UCSD-AML1 (cell line): ENCODE data around the gene USP30.
"Not testable (repeated sequence)": the region's sequence is repeated elsewhere in the genome, so short reads cannot be mapped to it uniquely, and the experiment has no call there.

Experiments
- DNase-seq: peaks from one replicate; lab custom pipeline; 2025; ENCODE audit not compliant: unreplicated experiment; lab: John Stamatoyannopoulos, UW

Gene USP30, protein sequence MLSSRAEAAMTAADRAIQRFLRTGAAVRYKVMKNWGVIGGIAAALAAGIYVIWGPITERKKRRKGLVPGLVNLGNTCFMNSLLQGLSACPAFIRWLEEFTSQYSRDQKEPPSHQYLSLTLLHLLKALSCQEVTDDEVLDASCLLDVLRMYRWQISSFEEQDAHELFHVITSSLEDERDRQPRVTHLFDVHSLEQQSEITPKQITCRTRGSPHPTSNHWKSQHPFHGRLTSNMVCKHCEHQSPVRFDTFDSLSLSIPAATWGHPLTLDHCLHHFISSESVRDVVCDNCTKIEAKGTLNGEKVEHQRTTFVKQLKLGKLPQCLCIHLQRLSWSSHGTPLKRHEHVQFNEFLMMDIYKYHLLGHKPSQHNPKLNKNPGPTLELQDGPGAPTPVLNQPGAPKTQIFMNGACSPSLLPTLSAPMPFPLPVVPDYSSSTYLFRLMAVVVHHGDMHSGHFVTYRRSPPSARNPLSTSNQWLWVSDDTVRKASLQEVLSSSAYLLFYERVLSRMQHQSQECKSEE

DNA sequence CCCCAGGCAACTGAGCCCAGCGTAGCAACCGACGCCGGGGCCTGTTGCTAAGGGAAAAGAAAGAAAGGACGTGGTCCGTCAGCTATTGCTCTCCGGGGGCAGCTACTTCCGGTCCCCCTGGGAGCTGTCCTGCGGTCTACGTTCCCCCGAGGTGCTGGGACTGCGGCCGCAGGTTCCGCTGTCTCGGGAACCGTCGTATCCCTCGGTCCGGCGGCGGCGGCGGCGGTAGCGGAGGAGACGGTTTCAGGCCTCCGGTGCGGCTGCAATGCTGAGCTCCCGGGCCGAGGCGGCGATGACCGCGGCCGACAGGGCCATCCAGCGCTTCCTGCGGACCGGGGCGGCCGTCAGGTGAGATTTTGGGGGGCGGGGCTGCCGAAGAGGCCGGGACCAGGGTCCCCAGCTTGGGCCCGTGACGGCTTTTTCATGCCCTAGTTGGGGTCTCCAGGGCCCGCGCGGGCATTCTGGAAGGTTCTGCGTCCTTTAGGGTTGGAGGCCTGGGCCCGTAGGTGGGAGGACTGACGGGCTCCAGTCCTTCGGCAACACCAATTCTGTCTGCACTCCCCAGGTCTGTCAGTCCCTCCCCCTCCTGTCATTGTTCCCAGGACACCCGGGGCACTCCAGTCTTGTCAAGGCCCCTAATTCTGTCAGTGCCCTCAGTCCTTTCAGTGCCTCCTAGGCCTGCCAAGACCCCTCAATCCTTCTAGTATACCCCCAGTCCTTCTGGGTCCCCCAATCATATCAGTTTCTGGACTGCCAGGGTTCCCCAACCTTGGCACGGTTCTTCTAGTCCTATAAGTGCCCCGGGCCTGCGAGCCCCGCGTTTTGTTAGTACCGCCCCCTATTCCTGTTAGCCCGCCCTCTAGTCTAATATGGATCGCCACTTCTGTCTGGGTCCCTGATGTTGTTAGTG, at the start of gene USP30:
Gene USP30 (plus strand): TSS at position 163 of the 910 bp plus-strand sequence. CDS start 103 bp downstream, at position 266.
- peak; percentile 82 for DNase-seq

DNA sequence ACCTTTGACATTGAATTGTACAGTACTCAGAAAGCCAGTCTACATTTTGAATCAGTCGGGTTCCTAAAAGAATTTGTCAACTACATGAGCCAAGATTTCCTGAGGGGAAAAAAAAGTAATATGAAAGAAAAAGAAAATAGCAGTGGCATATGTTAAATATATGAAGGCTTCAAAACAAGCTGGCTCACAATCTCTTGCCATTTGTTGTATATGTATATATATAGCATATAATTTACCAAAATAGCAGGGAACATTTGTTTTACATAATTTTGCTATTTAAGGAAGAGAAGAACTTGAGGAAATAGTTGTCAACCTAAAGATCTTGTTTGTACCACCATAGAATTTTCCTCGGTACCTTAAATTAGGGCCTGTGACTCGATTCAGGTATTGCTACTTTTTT, 48.4 kb upstream of the USP30 start:
- no peak for DNase-seq

GRCh38 chr12:109009766-109010165, 42.6 kb upstream of the USP30 start:
- DNase-seq = no peak

DNA sequence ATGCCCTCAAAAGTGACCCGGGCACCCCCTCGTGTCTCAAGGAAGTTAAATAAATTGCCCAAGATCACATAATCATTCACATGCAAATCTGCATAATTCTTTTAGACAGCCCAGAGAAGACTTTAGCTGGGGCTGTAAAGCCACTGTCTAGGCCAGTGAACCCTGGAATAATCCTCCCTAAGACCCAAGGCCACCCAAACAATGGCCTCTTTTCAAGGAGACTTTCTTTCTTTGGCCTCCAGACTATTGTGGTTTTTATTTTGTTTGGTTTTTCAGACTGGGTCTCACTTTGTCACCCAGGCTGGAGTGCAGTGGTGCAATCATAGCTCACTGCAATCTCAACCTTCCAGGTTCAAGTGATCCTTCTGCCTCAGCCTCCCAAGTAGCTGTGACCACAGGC, 42.1 kb upstream of the USP30 start:
- no peak for DNase-seq

DNA sequence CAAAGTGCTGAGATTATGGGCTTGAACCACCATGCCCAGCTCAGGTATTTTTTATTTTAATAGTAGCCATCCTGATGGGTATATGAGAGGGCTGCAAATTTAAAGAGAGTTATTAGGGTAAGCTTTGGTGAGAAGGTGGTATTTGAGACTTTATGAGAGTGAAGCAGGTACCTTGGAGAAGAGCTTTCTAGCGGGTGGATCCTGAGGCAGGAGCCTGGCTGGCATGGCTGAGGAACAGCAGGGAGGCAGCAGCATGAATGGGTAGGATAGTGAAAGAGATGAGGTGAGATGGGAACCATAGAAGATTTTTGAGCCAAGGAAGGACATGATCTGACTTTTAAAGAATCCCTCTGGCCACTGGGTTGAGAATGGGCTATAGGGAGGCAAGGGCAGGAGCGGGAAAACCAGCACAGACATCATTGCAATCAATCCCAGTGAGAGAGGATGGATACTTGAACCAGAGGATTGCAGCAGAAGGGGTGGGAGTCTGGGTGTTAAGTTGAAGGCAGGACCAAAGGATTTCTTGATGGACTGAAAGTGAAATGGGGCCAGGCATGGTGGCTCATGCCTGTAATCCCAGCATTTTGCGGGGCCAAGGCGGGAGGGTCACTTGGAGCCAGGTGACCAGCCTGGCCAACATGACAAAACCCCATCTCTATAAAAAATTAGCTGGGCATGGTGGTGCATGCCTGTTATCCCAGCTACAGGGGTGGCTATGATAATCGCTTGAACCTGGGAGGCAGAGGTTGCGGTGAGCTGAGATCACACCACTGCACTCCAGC, 37.2 kb upstream of the USP30 start:
- no peak for DNase-seq

DNA sequence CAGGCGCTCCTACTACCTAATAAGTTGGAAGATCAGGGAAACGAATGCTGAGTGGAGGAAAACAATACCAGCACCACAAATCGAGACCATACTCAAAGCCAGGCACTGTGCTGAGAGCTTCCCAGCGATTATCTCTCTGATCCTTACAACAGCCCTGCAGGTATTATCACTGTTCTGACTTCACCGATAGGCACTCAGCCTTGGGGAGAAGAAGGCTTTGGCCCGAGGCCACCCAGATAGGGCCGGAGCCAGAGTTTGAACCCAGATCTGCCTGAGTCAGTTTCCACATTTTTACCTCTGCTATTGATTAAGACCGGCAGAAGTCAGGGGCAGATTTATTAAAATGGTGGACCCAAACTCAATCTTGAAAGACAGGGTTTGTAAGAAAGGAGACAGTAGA, 36.4 kb upstream of the USP30 start:
- DNase-seq = no peak

GRCh38 chr12:109016978-109017377, 35.4 kb upstream of the USP30 start:
- no peak for DNase-seq

DNA sequence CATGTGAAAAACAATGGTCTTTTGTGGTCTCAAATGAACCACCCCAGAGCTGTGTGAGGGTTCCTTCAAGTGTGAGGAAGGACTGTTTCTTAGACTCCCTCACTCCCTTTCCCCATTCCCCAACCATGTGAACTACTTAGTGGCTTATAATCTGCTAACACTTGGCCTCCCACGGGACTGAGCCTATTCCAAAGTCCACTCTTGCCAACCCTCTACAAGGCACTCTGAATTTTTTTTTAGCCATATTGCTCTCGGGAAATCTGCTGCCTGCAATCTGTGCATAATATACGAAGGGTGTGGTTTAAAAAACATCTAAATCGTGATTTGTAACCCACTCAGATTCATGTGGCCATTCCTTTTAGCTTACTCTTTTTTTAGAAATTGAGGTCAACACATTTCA, 34.1 kb upstream of the USP30 start:
- no peak for DNase-seq

DNA sequence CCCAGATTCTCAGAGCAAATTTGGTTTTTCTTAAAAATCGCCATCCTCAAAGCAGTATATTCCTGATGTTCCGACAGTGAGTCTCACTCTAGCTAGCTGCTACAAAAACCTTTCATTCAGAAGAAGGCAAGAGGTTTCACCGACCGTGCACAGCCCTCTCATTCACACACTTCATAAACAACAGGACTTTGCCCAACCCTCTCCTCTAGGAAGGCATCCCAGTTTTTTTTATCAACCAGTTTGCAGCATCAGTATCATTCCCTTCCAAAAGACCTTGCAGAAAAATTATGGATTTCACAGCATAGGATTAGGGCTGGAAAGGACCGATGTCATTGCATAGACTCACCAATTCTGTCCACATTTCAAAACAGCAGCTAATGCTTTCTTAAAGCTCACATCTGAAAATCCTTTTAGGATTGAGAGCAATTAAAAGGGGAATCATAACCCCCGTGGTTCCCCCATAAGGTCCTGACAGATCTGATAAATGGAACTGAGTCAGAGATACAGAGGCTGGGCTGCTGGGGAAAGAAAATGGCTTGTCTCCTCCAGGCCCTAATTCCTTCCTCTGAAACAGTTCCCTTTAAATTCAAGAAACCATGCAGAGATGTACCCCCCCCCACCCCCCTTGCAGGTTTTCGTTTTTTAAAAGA, 32.1 kb upstream of the USP30 start:
- no peak for DNase-seq

DNA sequence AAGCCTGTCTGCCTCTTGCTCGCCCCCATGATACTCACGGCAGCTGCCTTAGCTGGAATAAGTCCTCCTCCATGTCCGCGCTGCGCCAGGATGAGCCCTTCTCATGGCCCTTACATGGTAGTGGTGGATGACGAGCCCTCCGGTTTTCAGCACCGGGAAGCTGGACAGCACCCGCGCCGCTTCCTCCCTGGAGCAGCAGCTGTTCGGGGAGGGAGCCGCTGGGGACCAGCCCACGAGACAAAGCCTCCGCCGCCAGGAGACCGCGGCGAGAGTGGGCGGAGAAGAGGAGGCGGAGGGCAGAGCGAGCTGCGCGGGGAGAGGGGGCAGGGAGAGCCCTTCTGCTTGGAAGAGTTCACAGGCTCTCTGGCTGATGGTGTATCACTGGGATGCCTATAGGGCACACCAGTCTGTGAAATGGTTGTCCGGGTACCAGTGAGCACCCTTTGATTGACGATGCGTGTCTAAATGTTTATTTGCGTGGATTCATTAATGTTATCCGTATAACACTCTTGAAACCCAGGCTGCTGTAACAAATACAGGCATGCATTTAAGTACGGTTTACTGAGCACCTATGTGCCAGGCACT, 31.5 kb upstream of the USP30 start, which contains the start of gene SVOP:
Gene SVOP (minus strand): TSS at position 273 of the 585 bp plus-strand sequence. CDS start 200 bp downstream, at position 73.
- DNase-seq = peak; percentile 78

GRCh38 chr12:109027767-109028166, 24.6 kb upstream of the USP30 start:
- no peak for DNase-seq

DNA sequence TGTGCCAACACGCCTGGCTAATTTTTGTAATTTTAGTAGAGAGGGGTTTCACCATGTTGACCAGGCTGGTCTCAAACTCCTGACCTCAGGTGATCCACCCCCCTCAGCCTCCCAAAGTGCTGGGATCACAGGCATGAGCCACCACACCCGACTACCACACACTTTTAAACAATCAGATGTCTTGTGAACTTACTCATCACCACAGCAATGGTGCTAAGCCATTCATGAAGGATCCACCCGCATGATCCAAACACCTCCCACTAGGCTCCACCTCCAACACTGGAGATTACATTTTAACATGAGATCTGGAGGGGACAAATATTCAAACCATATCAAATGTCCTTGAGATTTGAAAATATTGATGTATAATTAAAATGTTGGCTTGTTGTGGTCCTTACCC, 23.8 kb upstream of the USP30 start:
- DNase-seq = not testable (repeated sequence)

DNA sequence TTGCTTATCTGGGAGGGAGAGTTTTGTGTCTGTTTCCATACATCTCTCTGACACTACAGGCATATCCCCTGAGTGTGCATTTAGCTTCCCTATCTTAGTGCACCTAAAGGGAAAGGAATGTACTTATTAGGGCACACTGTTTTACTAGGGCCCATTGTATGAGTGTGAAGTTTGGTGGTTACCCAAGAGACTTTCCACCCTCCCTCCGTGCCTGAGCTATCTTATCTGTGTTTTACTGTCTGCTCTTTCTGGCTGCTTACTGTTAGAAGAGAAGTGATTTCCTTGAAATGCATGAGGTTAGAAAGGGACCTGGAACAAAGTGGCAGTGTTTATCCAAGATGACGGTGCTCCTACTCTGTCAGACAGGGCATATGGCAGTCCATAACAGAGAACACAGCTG, 23.0 kb upstream of the USP30 start:
- DNase-seq = no peak

DNA sequence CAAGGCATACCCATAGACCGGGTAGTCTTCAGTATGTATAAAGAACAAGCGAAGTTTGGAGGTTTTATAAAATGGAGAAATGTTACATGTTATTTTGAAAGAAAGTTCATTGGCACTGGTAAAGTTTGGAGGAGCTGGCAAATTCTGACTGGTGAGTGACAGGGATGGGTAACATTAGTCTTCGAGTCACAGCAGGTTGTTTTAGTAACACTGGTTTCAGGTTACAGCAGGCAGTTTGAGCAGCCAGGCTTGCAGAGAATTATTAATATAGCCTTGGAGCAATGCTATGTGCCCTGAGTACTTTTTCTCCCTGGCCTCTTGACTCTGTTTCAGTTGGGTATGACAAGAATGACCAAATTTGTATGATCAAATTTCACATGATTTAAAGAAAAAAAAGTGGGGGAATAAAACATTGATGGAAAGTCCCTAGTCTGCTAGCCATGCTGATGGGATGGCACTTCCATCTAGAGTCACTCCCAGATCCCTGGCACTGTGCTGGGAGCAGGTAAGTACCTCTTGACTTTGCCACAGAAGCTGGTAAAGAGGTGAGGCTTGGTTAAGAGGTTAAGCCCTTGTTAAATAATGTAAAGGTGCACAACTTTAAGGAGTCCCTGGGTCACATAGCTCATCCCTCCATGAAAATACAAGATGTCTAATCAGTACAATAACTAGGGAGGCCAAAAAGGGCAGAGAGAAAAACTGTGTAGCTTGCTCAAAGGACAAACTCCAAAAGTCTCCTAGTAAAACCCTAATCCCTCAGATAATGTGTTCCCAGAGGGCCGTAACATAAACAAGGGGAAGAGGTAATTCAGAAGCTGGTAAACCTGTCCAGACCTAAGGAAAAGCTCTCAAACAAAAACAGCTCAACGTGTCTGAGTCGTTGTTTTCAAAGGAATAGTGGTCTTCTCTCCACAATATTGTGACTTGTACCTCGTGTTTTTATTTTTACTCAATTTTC, 18.9 kb upstream of the USP30 start:
- no peak for DNase-seq

GRCh38 chr12:109036975-109037374, 15.4 kb upstream of the USP30 start:
- DNase-seq = no peak

DNA sequence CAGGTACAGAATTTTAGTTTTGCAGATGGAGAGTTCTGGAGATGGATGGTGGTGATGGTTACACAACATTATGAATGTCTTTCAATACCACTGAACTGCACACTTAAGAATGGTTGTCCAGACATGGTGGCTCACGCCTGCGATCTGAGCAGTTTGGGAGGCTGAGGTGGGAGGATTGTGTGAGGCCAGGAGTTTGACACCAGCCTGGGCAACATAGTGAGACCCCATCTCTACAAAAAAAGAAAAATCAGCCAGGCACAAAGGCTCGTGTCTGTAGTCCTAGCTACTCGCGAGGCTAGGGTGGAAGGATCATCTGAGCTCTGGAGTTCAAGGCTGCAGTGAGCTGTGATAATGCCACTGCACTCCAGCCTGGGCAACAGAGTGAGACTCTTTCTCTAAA, 8.1 kb upstream of the USP30 start:
- DNase-seq = no peak

DNA sequence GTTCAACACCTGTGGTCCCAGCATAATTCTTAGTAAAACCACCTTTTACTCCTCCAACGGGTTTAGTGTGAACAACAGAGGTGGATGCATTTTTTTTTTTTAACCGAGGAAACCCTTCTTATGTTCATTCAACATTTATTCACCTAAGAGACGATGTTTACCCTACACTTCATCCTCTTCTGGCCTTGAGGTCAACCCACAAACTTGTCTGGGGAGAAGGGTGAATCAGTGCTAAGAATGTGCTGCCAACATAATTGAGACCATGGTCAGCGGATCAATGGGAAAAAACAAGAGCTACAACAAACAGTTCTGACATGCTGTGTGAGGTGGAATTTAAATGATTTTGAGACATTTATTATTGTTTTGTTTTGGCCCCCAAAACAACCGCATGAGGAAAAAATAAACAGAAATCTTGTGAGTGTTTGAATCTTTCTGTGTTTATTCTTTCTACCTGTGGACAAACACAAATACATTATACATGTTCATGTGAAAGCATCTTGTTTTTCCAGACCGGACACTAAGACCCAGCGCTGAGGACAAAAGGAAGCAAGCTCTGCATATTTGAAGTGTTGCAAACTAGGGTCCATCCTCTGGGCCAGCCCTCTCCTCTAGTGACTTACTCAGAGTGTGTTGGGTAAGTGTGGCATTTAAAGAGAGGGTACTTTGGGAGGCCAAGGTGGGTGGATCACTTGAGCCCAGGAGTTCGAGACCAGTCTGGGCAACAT, 5.1 kb upstream of the USP30 start:
- DNase-seq = no peak

GRCh38 chr12:109048706-109049105, 3.7 kb upstream of the USP30 start:
- DNase-seq = not testable (repeated sequence)
